HUES64 (cell line): ENCODE results near the gene MAB21L2.

ENCODE experiments used
- H3K27ac ChIP-seq: 2 replicates; pipeline ENCODE4 v1.7.0; 2013; ENCODE audit warnings: low read depth, low read length, inconsistent platforms
- H3K27me3 ChIP-seq: 2 replicates; pipeline ENCODE4 v1.6.1; 2013; ENCODE audit warnings: mild to moderate bottlenecking, low read length; ENCODE audit not compliant: insufficient read depth
- H3K36me3 ChIP-seq: 2 replicates; pipeline ENCODE4 v1.6.1; 2013; ENCODE audit warnings: mild to moderate bottlenecking, low read length; ENCODE audit not compliant: insufficient read depth
- H3K4me1 ChIP-seq: 2 replicates; pipeline ENCODE4 v1.6.1; 2013; ENCODE audit warnings: mild to moderate bottlenecking, low read length, moderate library complexity; ENCODE audit not compliant: insufficient read depth
- H3K4me3 ChIP-seq: 2 replicates; pipeline ENCODE4 v1.5.1; 2013; ENCODE audit warnings: mild to moderate bottlenecking, low read length, moderate library complexity
- H3K9ac ChIP-seq: 2 replicates; pipeline ENCODE4 v1.6.1; 2013; ENCODE audit warnings: mild to moderate bottlenecking, low read depth, low read length
- H3K9me3 ChIP-seq: 2 replicates; pipeline ENCODE4 v1.6.1; 2013; ENCODE audit warnings: low read depth, low read length; ENCODE audit not compliant: insufficient read depth
- WGBS: fragments of 150-250, 120-280 bp; methylation state at CpG from one replicate; pipeline ENCODE4 v1.1.7; 2013; ENCODE audit warnings: missing lambda C conversion rate; 5-methylcytosine and 5-hydroxymethylcytosine counted together

The MAB21L2 gene

DNA sequence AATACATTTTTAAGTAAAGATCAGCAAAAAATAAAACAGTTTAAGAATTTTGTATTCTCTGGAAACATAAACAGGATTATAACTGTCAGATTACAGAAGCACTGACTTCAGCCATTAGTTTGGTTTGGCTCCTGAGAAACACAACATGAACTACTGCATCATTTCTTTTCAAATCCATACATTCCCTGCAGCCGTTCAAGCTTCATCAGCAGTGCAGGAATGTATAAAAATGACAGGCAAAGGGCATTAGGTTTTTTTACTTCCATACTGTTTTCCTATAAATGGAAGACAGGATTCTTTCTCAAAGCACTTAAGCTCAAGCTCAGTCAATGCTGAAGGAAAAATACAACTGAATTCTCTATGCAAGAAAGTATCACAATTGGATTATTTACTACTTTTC lies 4.2 kb upstream of the MAB21L2 start:
- Histone ChIP-seq H3K9ac (no peak overlapping the region), H3K9me3 (no peaks in the 10 kb centered on the region), H3K4me1 (peaks cover 19% of the 10 kb centered on the region), H3K27ac (no peak overlapping the region), H3K36me3 (no peaks in the 10 kb centered on the region), H3K4me3 (no peak overlapping the region), H3K27me3 (peaks cover 50% of the 10 kb centered on the region)
- 100% methylated on average over 1 of the region's 1 CpG for WGBS

- no peak overlapping the region for H3K27ac ChIP-seq
- 16% methylated on average over 8 of the region's 12 CpGs for WGBS
- H3K4me3 ChIP-seq, result peak overlapping the region; percentile 59
- H3K9ac ChIP-seq, result no peak overlapping the region
- H3K27me3 ChIP-seq, result peaks cover 61% of the 10 kb centered on the region
- H3K9me3 ChIP-seq, result no peaks in the 10 kb centered on the region
- H3K36me3 ChIP-seq, result no peaks in the 10 kb centered on the region
- H3K4me1 ChIP-seq, result peaks cover 19% of the 10 kb centered on the region
Observed at GRCh38 chr4:150578745-150579501, 3.0 kb upstream of the MAB21L2 start.

DNA sequence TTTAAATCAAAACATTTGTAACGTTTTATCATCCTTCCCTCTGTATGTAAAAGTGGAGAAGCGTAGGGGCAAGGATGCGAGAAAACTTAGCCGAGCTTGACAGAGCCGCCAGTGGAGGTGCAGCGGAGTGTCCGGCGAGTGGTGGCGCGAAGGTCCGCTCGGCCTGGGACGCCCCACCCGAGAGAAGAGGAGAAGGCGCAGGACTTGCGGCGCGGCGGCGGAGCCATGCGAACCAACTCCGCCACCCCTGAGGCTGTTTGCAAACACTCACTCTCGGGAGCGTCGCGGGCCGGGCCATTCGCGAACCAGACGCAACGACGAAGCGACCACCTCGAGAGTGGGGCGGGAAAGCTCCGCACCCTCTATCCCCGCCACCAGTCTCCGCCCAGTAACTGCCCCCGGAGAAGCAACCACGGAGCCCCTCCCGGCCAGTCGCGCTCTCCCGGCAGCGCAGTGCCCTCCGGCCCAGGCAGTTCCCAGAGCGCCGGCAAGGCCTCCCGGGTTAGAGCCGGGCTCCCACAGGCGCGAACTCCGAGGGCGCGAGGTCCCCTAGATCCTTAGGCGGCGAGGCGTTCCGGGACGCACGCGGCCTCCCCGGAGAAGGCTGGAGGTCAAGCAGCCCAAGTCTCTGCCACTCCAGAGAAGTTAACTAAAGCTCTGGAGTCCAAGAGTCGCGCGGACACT lies 2.3 kb upstream of the MAB21L2 start:
- H3K36me3 ChIP-seq, result no peaks in the 10 kb centered on the region
- no peaks in the 10 kb centered on the region for H3K9me3 ChIP-seq
- H3K27me3 ChIP-seq, result peaks cover 68% of the 10 kb centered on the region
- no peak overlapping the region for H3K27ac ChIP-seq
- under 1% methylated on average over 66 of the region's 66 CpGs for WGBS
- peak overlapping the region; percentile 59 for H3K4me3 ChIP-seq
- H3K4me1 ChIP-seq, result peaks cover 23% of the 10 kb centered on the region
- peak overlapping the region; percentile 33; the same call in 1 of the 2 replicates for H3K9ac ChIP-seq

- Histone ChIP-seq H3K36me3 (no peaks in the 10 kb centered on the region), H3K27me3 (peaks cover 75% of the 10 kb centered on the region), H3K4me3 (peak overlapping the region; percentile 59), H3K4me1 (peaks cover 30% of the 10 kb centered on the region), H3K9me3 (no peaks in the 10 kb centered on the region), H3K9ac (0 out of 2 replicates have a peak overlapping the region, but pooled peaks have one; percentile 33), H3K27ac (no peak overlapping the region)
- WGBS, result 15% methylated on average over 8 of the region's 9 CpGs
Observed at GRCh38 chr4:150580306-150580705, 1.6 kb upstream of the MAB21L2 start.

- no peaks in the 10 kb centered on the region for H3K36me3 ChIP-seq
- H3K4me3 ChIP-seq, result peak overlapping the region; percentile 67
- H3K27me3 ChIP-seq, result peaks cover 83% of the 10 kb centered on the region
- H3K9ac ChIP-seq, result no peak overlapping the region
- H3K27ac ChIP-seq, result no peak overlapping the region
- 75% methylated on average over 1 of the region's 7 CpGs for WGBS
- H3K4me1 ChIP-seq, result peaks cover 38% of the 10 kb centered on the region
- H3K9me3 ChIP-seq, result no peaks in the 10 kb centered on the region
Observed at GRCh38 chr4:150581056-150581605, 820 bp upstream of the MAB21L2 start.

DNA sequence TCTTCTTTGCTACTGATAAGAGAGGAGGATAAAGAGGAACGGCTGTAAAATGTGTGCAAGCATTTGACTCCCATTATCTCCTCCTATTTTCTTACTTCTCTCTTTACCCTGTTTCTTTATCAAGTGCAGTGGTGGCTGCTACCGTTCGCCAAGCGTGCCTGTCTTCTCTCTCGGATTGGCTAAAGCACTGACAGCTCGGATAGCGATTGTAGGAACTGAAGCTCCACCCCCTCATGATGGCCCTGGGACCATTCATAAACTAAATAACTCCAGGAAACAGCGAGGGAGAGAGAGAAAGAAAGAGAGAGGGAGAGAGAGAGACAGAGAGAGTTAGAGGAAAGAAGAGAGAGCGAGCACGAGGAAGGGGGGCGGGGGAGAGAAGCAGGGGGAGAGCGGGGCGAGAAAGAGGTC lies 305 bp upstream of the MAB21L2 start:
- H3K9me3 ChIP-seq, result no peaks in the 10 kb centered on the region
- no peak overlapping the region for H3K9ac ChIP-seq
- WGBS, result 0% methylated on average over 12 of the region's 13 CpGs
- peaks cover 85% of the 10 kb centered on the region for H3K27me3 ChIP-seq
- H3K4me3 ChIP-seq, result peak overlapping the region; percentile 67
- H3K4me1 ChIP-seq, result peaks cover 40% of the 10 kb centered on the region
- no peak overlapping the region for H3K27ac ChIP-seq
- no peaks in the 10 kb centered on the region for H3K36me3 ChIP-seq

- Histone ChIP-seq H3K9me3 (no peaks in the 10 kb centered on the region), H3K27ac (no peak overlapping the region), H3K36me3 (no peaks in the 10 kb centered on the region), H3K9ac (no peak overlapping the region), H3K4me1 (peaks cover 40% of the 10 kb centered on the region), H3K4me3 (peak overlapping the region; percentile 67), H3K27me3 (peaks cover 82% of the 10 kb centered on the region)
- under 1% methylated on average over 32 of the region's 32 CpGs for WGBS
Observed at GRCh38 chr4:150582873-150583286, 929 bp downstream of the MAB21L2 start.

DNA sequence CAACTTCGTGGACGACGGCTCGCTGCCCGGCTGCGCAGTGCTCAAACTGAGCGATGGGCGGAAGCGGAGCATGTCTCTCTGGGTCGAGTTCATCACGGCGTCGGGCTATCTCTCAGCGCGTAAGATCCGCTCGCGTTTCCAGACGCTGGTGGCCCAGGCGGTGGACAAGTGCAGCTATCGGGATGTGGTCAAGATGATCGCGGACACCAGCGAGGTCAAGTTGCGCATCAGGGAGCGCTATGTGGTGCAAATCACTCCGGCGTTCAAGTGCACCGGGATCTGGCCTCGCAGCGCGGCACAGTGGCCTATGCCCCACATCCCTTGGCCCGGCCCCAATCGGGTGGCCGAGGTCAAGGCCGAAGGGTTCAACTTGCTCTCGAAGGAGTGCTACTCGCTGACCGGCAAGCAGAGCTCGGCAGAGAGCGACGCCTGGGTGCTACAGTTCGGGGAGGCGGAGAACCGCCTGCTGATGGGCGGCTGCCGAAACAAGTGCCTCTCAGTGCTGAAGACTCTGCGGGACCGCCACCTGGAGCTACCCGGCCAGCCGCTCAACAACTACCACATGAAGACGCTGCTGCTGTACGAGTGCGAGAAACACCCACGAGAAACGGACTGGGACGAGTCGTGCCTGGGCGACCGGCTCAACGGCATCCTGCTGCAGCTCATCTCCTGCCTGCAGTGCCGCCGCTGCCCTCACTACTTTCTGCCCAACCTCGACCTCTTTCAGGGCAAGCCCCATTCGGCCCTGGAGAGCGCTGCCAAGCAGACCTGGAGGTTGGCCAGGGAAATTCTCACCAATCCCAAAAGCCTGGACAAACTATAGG lies 1.5 kb downstream of the MAB21L2 start:
- Histone ChIP-seq H3K4me3 (peak overlapping the region; percentile 67), H3K9ac (peak overlapping the region; percentile 36), H3K27ac (no peak overlapping the region), H3K36me3 (no peaks in the 10 kb centered on the region), H3K27me3 (peaks cover 75% of the 10 kb centered on the region), H3K9me3 (no peaks in the 10 kb centered on the region), H3K4me1 (peaks cover 43% of the 10 kb centered on the region)
- under 1% methylated on average over 66 of the region's 66 CpGs for WGBS

DNA sequence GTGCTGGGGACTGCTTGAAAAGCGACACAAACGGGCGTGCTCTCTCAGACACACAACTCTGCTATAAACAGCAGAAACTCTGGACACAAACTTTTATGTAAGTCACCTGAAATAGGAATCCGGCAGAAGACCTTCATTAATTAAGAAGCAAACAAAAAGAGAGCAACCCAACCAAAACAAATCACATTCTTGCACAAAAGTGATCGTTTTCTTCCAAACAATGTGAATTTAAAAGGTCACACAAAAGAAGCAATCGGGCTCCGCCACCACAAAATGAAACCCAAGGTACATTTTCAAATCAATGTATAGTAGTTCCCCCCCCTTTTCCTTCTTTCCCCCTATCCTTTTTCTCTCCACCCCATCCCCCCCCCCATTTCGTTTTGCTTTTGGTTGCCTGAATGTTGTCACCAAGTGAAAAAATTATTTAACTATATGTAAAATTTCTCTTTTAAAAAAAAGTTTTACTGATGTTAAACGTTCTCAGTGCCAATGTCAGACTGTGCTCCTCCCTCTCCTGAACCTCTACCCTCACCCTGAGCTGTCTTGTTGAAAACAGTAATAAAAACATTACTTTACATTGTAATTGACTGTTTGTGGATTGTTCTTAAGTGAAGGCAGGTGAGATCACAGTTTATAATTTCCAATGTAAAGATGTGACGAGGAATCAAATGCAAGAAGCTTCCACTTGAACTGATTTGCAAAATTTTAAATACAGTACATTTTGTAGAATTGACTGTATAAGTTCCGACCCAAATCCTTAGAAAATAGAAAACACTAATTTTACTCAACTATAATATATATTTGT lies 2.4 kb downstream of the MAB21L2 start:
- Histone ChIP-seq H3K4me3 (peak overlapping the region; percentile 67), H3K4me1 (peaks cover 38% of the 10 kb centered on the region), H3K27me3 (peaks cover 67% of the 10 kb centered on the region), H3K27ac (no peak overlapping the region), H3K36me3 (no peaks in the 10 kb centered on the region), H3K9ac (0 out of 2 replicates have a peak overlapping the region, but pooled peaks have one; percentile 36), H3K9me3 (no peaks in the 10 kb centered on the region)
- WGBS, result 9% methylated on average over 7 of the region's 11 CpGs

DNA sequence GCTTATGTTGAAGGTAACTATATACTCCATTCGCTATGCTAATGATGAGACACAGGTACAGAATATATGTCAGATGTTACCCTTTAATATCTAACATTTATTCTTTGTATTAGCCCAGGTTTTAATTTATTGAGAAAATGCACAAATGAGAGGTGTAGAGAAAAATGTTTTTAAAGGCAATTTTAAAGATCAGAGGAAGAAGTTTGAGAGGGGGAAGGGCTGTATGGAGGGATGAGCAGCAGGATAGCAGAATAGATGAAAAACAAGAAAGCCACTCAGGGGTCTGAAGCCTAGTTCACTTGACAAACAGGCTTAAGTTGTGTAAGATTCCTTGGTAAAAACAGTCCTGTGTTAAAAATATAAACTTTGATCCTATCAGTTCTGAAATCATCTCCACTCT lies 3.7 kb downstream of the MAB21L2 start:
- no peak overlapping the region for H3K27ac ChIP-seq
- no peaks in the 10 kb centered on the region for H3K9me3 ChIP-seq
- H3K27me3 ChIP-seq, result peaks cover 54% of the 10 kb centered on the region
- WGBS, result no CpG with 5 or more reads among the region's 1 CpG
- peak overlapping the region; percentile 67; the same call in 1 of the 2 replicates for H3K4me3 ChIP-seq
- H3K4me1 ChIP-seq, result peaks cover 36% of the 10 kb centered on the region
- H3K36me3 ChIP-seq, result 0 out of 2 replicates have a peak, but pooled peaks cover 7% of the 10 kb centered on the region
- no peak overlapping the region for H3K9ac ChIP-seq
